Measurements from ENCODE around the gene DOHH.
"Not testable (repeated sequence)": the region's sequence is repeated elsewhere in the genome, so short reads cannot be mapped to it uniquely, and the experiment has no call there.

Gene DOHH

GRCh38 chr19:3534375-3535234 is 34.1 kb upstream of the DOHH start:
- no peak overlapping the region for H3K4me3 ChIP-seq (ENCODE audit: low read length)
- TF ChIP-seq, protein P1, sequence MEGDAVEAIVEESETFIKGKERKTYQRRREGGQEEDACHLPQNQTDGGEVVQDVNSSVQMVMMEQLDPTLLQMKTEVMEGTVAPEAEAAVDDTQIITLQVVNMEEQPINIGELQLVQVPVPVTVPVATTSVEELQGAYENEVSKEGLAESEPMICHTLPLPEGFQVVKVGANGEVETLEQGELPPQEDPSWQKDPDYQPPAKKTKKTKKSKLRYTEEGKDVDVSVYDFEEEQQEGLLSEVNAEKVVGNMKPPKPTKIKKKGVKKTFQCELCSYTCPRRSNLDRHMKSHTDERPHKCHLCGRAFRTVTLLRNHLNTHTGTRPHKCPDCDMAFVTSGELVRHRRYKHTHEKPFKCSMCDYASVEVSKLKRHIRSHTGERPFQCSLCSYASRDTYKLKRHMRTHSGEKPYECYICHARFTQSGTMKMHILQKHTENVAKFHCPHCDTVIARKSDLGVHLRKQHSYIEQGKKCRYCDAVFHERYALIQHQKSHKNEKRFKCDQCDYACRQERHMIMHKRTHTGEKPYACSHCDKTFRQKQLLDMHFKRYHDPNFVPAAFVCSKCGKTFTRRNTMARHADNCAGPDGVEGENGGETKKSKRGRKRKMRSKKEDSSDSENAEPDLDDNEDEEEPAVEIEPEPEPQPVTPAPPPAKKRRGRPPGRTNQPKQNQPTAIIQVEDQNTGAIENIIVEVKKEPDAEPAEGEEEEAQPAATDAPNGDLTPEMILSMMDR (conservative IDR thresholded peaks at IDR 0.05; ENCODE audit: low read depth, low read length), result no peak
- DNase-seq (ENCODE audit: low read depth), result no peak

GRCh38 chr19:3533563-3534216 is 33.2 kb upstream of the DOHH start:
- DNase-seq (ENCODE audit: low read depth), result no peak
- no peak overlapping the region for H3K4me3 ChIP-seq (ENCODE audit: low read length)
- TF ChIP-seq, protein P1 (conservative IDR thresholded peaks at IDR 0.05; ENCODE audit: low read depth, low read length), result no peak

GRCh38 chr19:3533033-3533432 is 32.6 kb upstream of the DOHH start:
- TF ChIP-seq, protein P1 (conservative IDR thresholded peaks at IDR 0.05; ENCODE audit: low read depth, low read length), result no peak
- no peak overlapping the region for H3K4me3 ChIP-seq (ENCODE audit: low read length)
- no peak for DNase-seq (ENCODE audit: low read depth)

DNA sequence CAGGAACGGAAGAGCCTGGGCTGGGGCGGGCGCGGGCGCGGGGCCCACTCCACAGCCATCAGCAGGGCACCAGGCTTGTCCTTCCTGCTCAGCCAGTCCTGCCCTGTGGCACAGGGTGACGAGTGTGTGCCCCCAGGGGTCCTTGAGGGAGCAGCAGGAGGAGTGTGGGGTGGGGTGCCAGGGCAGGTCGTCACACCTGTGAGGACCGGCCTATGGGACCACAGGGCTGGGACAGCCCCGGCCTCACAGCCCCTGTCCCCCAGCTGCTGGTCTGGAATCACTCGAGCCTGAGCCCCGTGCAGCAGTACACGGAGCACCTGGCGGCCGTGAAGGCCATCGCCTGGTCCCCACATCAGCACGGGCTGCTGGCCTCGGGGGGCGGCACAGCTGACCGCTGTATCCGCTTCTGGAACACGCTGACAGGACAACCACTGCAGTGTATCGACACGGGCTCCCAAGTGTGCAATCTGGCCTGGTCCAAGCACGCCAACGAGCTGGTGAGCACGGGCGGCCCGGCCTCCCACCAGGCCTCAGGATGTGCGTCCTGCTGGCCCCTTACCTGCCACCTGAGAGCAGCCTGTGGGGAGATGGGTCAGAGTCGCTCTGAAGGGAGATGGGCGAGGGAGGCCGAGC is 31.8 kb upstream of the DOHH start:
- TF ChIP-seq, protein P1 (conservative IDR thresholded peaks at IDR 0.05; ENCODE audit: low read depth, low read length), result no peak
- no peak for DNase-seq (ENCODE audit: low read depth)

DNA sequence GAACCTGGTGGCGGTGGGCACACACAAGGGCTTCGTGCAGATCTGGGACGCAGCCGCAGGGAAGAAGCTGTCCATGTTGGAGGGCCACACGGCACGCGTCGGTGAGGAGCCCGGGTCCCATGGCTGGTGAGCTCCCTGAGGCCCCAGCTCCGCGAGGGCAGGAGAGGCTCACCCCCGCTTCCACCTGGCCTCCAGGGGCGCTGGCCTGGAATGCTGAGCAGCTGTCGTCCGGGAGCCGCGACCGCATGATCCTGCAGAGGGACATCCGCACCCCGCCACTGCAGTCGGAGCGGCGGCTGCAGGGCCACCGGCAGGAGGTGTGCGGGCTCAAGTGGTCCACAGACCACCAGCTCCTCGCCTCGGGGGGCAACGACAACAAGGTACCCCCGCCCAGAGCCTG is 31.2 kb upstream of the DOHH start:
- H3K4me3 ChIP-seq (ENCODE audit: low read length), result no peak overlapping the region
- DNase-seq (ENCODE audit: low read depth), result no peak
- TF ChIP-seq, protein P1 (conservative IDR thresholded peaks at IDR 0.05; ENCODE audit: low read depth, low read length), result no peak

More for the DNA sequence above, 31.8 kb upstream of the DOHH start:
- no peak overlapping the region for H3K4me3 ChIP-seq (ENCODE audit: low read length)

- H3K4me3 ChIP-seq (ENCODE audit: low read length), result no peak overlapping the region
- TF ChIP-seq, protein P1 (conservative IDR thresholded peaks at IDR 0.05; ENCODE audit: low read depth, low read length), result no peak
- DNase-seq (ENCODE audit: low read depth), result no peak
Observed at GRCh38 chr19:3530389-3530788, 29.9 kb upstream of the DOHH start.

DNA sequence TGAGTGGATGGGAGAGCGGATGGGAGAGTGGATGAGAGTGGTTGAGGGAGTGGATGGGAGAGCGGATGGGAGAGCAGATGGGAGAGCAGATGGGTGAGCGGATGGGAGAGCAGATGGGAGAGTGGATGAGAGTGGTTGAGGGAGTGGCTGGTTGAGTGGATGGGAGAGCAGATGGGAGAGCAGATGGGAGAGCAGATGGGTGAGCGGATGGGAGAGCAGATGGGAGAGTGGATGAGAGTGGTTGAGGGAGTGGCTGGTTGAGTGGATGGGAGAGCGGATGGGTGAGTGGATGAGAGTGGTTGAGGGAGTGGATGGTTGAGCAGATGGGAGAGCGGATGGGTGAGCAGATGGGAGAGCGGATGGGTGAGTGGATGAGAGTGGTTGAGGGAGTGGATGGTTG is 28.8 kb upstream of the DOHH start:
- H3K4me3 ChIP-seq (ENCODE audit: low read length); DNase-seq (ENCODE audit: low read depth): not testable (repeated sequence)

Data from retinal pigment epithelial cell (primary cell).